H9 (cell line): ENCODE data around the gene SCTR. TPM values are rescaled to one million over a fixed set of nuclear protein-coding genes. Genes with fewer than 3 reads are reported as not detected.

Experiments used
- DNase-seq: peaks from one replicate; pipeline ENCODE4 v3.0.0-alpha.2; 2017
- H2AFZ ChIP-seq: one replicate; pipeline ENCODE4 v1.6.1; 2013; ENCODE audit warnings: mild to moderate bottlenecking, low read length, control low read depth, moderate library complexity
- H2AK5ac ChIP-seq: 2 replicates; pipeline ENCODE4 v1.6.1; 2013; ENCODE audit warnings: low read length, control low read depth, mixed read lengths; ENCODE audit not compliant: insufficient read length
- H2BK120ac ChIP-seq: one replicate; pipeline ENCODE4 v1.6.1; 2013; ENCODE audit warnings: low read depth, mild to moderate bottlenecking, low read length, control low read depth, inconsistent platforms; ENCODE audit not compliant: poor library complexity, severe bottlenecking
- H2BK12ac ChIP-seq: 2 replicates; pipeline ENCODE4 v1.6.1; 2013; ENCODE audit warnings: low read length, control low read depth, mixed read lengths, low read depth; ENCODE audit not compliant: insufficient read length
- H2BK15ac ChIP-seq: 2 replicates; pipeline ENCODE4 v1.6.1; 2013; ENCODE audit warnings: low read depth, low read length, control low read depth
- H2BK20ac ChIP-seq: one replicate; pipeline ENCODE4 v1.6.1; 2013; ENCODE audit warnings: low read depth, mild to moderate bottlenecking, low read length, control low read depth, inconsistent platforms; ENCODE audit not compliant: poor library complexity, severe bottlenecking
- H2BK5ac ChIP-seq: 2 replicates; pipeline ENCODE4 v1.6.1; 2013; ENCODE audit warnings: low read length, control low read depth, mixed read lengths; ENCODE audit not compliant: insufficient read length
- H3K14ac ChIP-seq: 2 replicates; pipeline ENCODE4 v1.6.1; 2013; ENCODE audit warnings: low read length, control low read depth; ENCODE audit not compliant: insufficient read depth
- H3K18ac ChIP-seq: 2 replicates; pipeline ENCODE4 v1.6.1; 2013; ENCODE audit warnings: low read depth, mild to moderate bottlenecking, mixed read lengths, low read length, control low read depth; ENCODE audit not compliant: insufficient read length
- H3K23ac ChIP-seq: 2 replicates; pipeline ENCODE4 v1.6.1; 2013; ENCODE audit warnings: low read length, control low read depth, mixed read lengths, low read depth; ENCODE audit not compliant: insufficient read length
- H3K23me2 ChIP-seq: 2 replicates; pipeline ENCODE4 v1.6.1; 2013; ENCODE audit warnings: low read depth, mild to moderate bottlenecking, mixed read lengths, low read length, control low read depth; ENCODE audit not compliant: insufficient read length, poor library complexity, severe bottlenecking
- H3K27ac ChIP-seq: 2 replicates; pipeline ENCODE4 v1.5.1; 2013; ENCODE audit warnings: low read length, control low read depth, mixed read lengths, low read depth; ENCODE audit not compliant: insufficient read length
- H3K27me3 ChIP-seq: 2 replicates; pipeline ENCODE4 v1.6.1; 2013; ENCODE audit warnings: low read length, control low read depth, inconsistent platforms; ENCODE audit not compliant: insufficient read depth
- H3K4ac ChIP-seq: 2 replicates; pipeline ENCODE4 v1.6.1; 2013; ENCODE audit warnings: low read depth, mild to moderate bottlenecking, control low read depth, inconsistent platforms, low read length, moderate library complexity
- H3K4me1 ChIP-seq: 2 replicates; pipeline ENCODE4 v1.6.1; 2013; ENCODE audit warnings: low read length, control low read depth, inconsistent platforms; ENCODE audit not compliant: insufficient read depth
- H3K4me2 ChIP-seq: 2 replicates; pipeline ENCODE4 v1.6.1; 2013; ENCODE audit warnings: low read length, control low read depth, mixed read lengths; ENCODE audit not compliant: insufficient read length, insufficient read depth
- H3K56ac ChIP-seq: 2 replicates; pipeline ENCODE4 v1.6.1; 2013; ENCODE audit warnings: low read depth, mild to moderate bottlenecking, mixed read lengths, low read length, control low read depth; ENCODE audit not compliant: insufficient read length
- H3K79me1 ChIP-seq: 2 replicates; pipeline ENCODE4 v1.6.1; 2013; ENCODE audit warnings: low read depth, mild to moderate bottlenecking, moderate library complexity, low read length, control low read depth, inconsistent platforms; ENCODE audit not compliant: insufficient read depth, poor library complexity, severe bottlenecking
- H3K79me2 ChIP-seq: 2 replicates; pipeline ENCODE4 v1.6.1; 2013; ENCODE audit warnings: low read length, control low read depth, inconsistent platforms; ENCODE audit not compliant: insufficient read depth
- H3K9ac ChIP-seq: 2 replicates; pipeline ENCODE4 v1.6.1; 2013; ENCODE audit warnings: low read length, control low read depth, mixed read lengths; ENCODE audit not compliant: insufficient read length; ENCODE audit errors: extremely low read depth
- H3K9me3 ChIP-seq: one replicate; pipeline ENCODE4 v1.6.1; 2013; ENCODE audit warnings: low read depth, low read length, inconsistent platforms; ENCODE audit not compliant: control insufficient read depth
- H3T11ph ChIP-seq: one replicate; pipeline ENCODE4 v1.6.1; 2013; ENCODE audit warnings: mild to moderate bottlenecking, low read length, control low read depth, inconsistent platforms
- H4K20me1 ChIP-seq: one replicate; pipeline ENCODE4 v1.6.1; 2013; ENCODE audit not compliant: control insufficient read depth, insufficient read length, insufficient read depth
- H4K5ac ChIP-seq: 2 replicates; pipeline ENCODE4 v1.6.1; 2013; ENCODE audit warnings: low read depth, mild to moderate bottlenecking, mixed read lengths, low read length, control low read depth; ENCODE audit not compliant: insufficient read length
- H4K8ac ChIP-seq: replicated peaks from 2 replicates; pipeline ENCODE4 v1.6.1; 2013; ENCODE audit warnings: low read length, control low read depth, mixed read lengths, low read depth; ENCODE audit not compliant: insufficient read length
- H4K91ac ChIP-seq: 2 replicates; pipeline ENCODE4 v1.6.1; 2013; ENCODE audit warnings: low read depth, mild to moderate bottlenecking, moderate library complexity, mixed read lengths, low read length, control low read depth; ENCODE audit not compliant: insufficient read length
- H3K27ac Mint-ChIP-seq, 3 experiments: 2 replicates in 2 of 3; 3 replicates in 1 of 3; pipeline ENCODE4 v1.8.0; 2020 to 2021; ENCODE audit warnings: mixed read lengths in 3 of 3, mild to moderate bottlenecking in 1 of 3, moderate library complexity in 1 of 3
- H3K27me3 Mint-ChIP-seq: 2 replicates; pipeline ENCODE4 v1.8.0; 2021; ENCODE audit warnings: low read depth, mild to moderate bottlenecking, moderate library complexity, mixed read lengths
- H3K36me3 Mint-ChIP-seq, 3 experiments: 2 replicates in 2 of 3; 3 replicates in 1 of 3; pipeline ENCODE4 v1.8.0; 2020 to 2021; ENCODE audit warnings: low read depth in 3 of 3, mixed read lengths in 3 of 3; ENCODE audit not compliant: insufficient read depth in 1 of 3
- H3K4me1 Mint-ChIP-seq, 2 experiments: 2 replicates each; pipeline ENCODE4 v1.8.0; 2020; ENCODE audit warnings: mixed read lengths in 2 of 2
- H3K4me3 Mint-ChIP-seq, 2 experiments: 2 replicates in 1 of 2; 3 replicates in 1 of 2; pipeline ENCODE4 v1.8.0; 2020 to 2021; ENCODE audit warnings: mild to moderate bottlenecking in 2 of 2, mixed read lengths in 2 of 2, moderate library complexity in 1 of 2
- H3K9me3 Mint-ChIP-seq, 2 experiments: 2 replicates in 1 of 2; 3 replicates in 1 of 2; pipeline ENCODE4 v1.8.0; 2020; ENCODE audit warnings: mild to moderate bottlenecking in 2 of 2, mixed read lengths in 2 of 2, moderate library complexity in 1 of 2
- WGBS: extraction: QIAGEN DNeasy Blood & Tissue Kit; methylation state at CpG from one replicate; pipeline ENCODE4 v1.1.7; 2013; ENCODE audit warnings: missing lambda C conversion rate, low lambda C conversion rate, mixed read lengths; ENCODE audit not compliant: insufficient read length; ENCODE audit errors: extremely low coverage; 5-methylcytosine and 5-hydroxymethylcytosine counted together
- total RNA-seq: library from RNA; stranded (reverse); gene quantifications from 2 replicates; pipeline ENCODE4 v1.2.1, GENCODE V29; 2021
- TF ChIP-seq, protein P1 (sequence below): fragments of 200-600 bp; sonication (generic); conservative IDR thresholded peaks from 3 replicates; pipeline ENCODE4 v1.8.0; 2021; ENCODE audit warnings: antibody characterized with exemption, mild to moderate bottlenecking

Gene SCTR
- total RNA-seq, 1 experiment from 2014 or later, result not detected

- Histone ChIP-seq H2AFZ (no peak overlapping the region), H3K14ac (no peak overlapping the region), H2BK5ac (no peak overlapping the region), H4K20me1 (no peaks in the 10 kb centered on the region), H3K23ac (no peak overlapping the region), H3K79me2 (no peaks in the 10 kb centered on the region), H3K9me3 (no peaks in the 10 kb centered on the region), H3K23me2 (no peaks in the 10 kb centered on the region), H3K4me1 (no peaks in the 10 kb centered on the region), H3K27me3 (no peaks in the 10 kb centered on the region), H2BK12ac (no peak overlapping the region), H4K5ac (no peak overlapping the region), H3K4ac (no peak overlapping the region), H2BK20ac (no peak overlapping the region), H3K56ac (no peak overlapping the region), H2BK120ac (no peak overlapping the region), H4K8ac (no peak overlapping the region), H3T11ph (no peak overlapping the region), H3K27ac (no peak overlapping the region), H3K18ac (no peak overlapping the region), H4K91ac (no peak overlapping the region), H3K4me2 (no peak overlapping the region), H3K79me1 (no peaks in the 10 kb centered on the region), H2AK5ac (no peak overlapping the region), H3K9ac (no peak overlapping the region), H2BK15ac (no peak overlapping the region)
- no peak overlapping the region for H3K4me3 Mint-ChIP-seq
- TF ChIP-seq, protein P1, sequence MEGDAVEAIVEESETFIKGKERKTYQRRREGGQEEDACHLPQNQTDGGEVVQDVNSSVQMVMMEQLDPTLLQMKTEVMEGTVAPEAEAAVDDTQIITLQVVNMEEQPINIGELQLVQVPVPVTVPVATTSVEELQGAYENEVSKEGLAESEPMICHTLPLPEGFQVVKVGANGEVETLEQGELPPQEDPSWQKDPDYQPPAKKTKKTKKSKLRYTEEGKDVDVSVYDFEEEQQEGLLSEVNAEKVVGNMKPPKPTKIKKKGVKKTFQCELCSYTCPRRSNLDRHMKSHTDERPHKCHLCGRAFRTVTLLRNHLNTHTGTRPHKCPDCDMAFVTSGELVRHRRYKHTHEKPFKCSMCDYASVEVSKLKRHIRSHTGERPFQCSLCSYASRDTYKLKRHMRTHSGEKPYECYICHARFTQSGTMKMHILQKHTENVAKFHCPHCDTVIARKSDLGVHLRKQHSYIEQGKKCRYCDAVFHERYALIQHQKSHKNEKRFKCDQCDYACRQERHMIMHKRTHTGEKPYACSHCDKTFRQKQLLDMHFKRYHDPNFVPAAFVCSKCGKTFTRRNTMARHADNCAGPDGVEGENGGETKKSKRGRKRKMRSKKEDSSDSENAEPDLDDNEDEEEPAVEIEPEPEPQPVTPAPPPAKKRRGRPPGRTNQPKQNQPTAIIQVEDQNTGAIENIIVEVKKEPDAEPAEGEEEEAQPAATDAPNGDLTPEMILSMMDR, result no peak
- DNase-seq, result no peak
- no peak overlapping the region for H3K27ac Mint-ChIP-seq
- no peaks in the 10 kb centered on the region for H3K36me3 Mint-ChIP-seq
- peaks cover 0 to 9% of the 10 kb centered on the region in 2 experiments; a peak in 2 of 4 replicates for H3K4me1 Mint-ChIP-seq
- peaks cover 10% of the 10 kb centered on the region for H3K27me3 Mint-ChIP-seq
- H3K9me3 Mint-ChIP-seq, result no peaks in the 10 kb centered on the region
- WGBS, result no CpG with 5 or more reads among the region's 4 CpGs
These were observed 61.1 kb downstream of the SCTR start for GRCh38 chr2:119463136-119463535.
